ENCODE data around the gene SHC3.

DNA sequence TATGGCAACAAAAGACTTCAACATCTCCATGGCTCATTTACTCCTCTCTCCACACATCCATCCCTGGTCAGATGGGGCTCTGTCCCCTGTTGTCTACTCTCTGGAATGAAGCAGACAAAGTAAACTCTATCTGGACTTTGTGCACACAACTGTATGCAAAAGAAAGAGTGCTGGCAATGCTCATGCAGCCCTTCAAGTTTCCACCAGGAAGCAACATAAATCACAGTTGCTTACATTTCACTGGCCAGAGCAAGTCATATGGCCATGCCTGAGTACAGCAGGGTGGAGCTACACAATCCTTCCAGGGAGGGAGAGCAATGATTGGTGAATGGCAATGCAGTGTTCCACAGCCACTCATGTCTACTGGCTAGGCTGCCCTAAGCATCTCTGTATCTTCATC is 12.4 kb upstream of the SHC3 start:
- TF ChIP-seq EZH2phosphoT487 (IDR thresholded peaks at IDR 0.05; ENCODE audit: insufficient read depth, low read depth) (no peak), EZH2 (IDR thresholded peaks at IDR 0.05; ENCODE audit: insufficient read depth, poor library complexity, severe bottlenecking) (no peak)
